Esophagus mucosa (tissue), 1 donor: Measurements from ENCODE around the gene ZNF747. TPM values are rescaled to one million over a fixed set of nuclear protein-coding genes. Genes with fewer than 3 reads are reported as not detected.
"Not testable (repeated sequence)": the region's sequence is repeated elsewhere in the genome, so short reads cannot be mapped to it uniquely, and the experiment has no call there.

ENCODE experiments used
- ATAC-seq: fragments of 200-7000 bp; cut with Tn5 transposase; one replicate; pipeline ENCODE4 v1.9.1; 2020
- total RNA-seq: library from RNA; stranded (reverse); gene quantifications from one replicate; pipeline ENCODE4 v1.2.4, GENCODE V29; 2023
- donor health status: DM: yes; HTN: yes; CAD: no.

Gene ZNF747
- total RNA-seq, 1 donor from 2014 or later = 4.7 TPM

GRCh38 chr16:30533748-30534367, 800 bp downstream of the ZNF747 start:
- peak; percentile 11 for ATAC-seq

- no peak for ATAC-seq
These were observed 1.5 kb downstream of the ZNF747 start for GRCh38 chr16:30533146-30533522.

- no peak for ATAC-seq
These were observed 2.1 kb downstream of the ZNF747 start for GRCh38 chr16:30532285-30533145.

GRCh38 chr16:30530163-30531037, 4.3 kb downstream of the ZNF747 start:
- no peak for ATAC-seq

- ATAC-seq = no peak
These were observed 5.7 kb downstream of the ZNF747 start for GRCh38 chr16:30528799-30529457.

GRCh38 chr16:30527635-30528178, 7.0 kb downstream of the ZNF747 start:
- ATAC-seq = peak; percentile 43

GRCh38 chr16:30526823-30527634, 7.6 kb downstream of the ZNF747 start:
- peak; percentile 93 for ATAC-seq

- ATAC-seq = peak; percentile 12
These were observed 8.4 kb downstream of the ZNF747 start, which contains the start of gene ZNF768 for GRCh38 chr16:30526137-30526822. Gene ZNF768, minus strand, starts transcription at chr16:30526566. Its CDS starts 153 bp downstream, at chr16:30526413.

- no peak for ATAC-seq
These were observed 8.9 kb downstream of the ZNF747 start for GRCh38 chr16:30525844-30526136.

- ATAC-seq = no peak
These were observed 9.8 kb downstream of the ZNF747 start for GRCh38 chr16:30524575-30525568.

GRCh38 chr16:30523768-30524574, 10.7 kb downstream of the ZNF747 start:
- no peak for ATAC-seq

- not testable (repeated sequence) for ATAC-seq
These were observed 11.8 kb downstream of the ZNF747 start for GRCh38 chr16:30522702-30523463.

- no peak for ATAC-seq
These were observed 12.6 kb downstream of the ZNF747 start for GRCh38 chr16:30521873-30522641.

GRCh38 chr16:30521476-30521872, 13.2 kb downstream of the ZNF747 start:
- ATAC-seq = no peak

GRCh38 chr16:30519120-30520049, 15.3 kb downstream of the ZNF747 start:
- no peak for ATAC-seq

- ATAC-seq = no peak
These were observed 16.1 kb downstream of the ZNF747 start for GRCh38 chr16:30518552-30518951.
